PC-9 (cell line): ENCODE data around the gene PIK3R4. TPM values are rescaled to one million over a fixed set of nuclear protein-coding genes. Genes with fewer than 3 reads are reported as not detected.

Experiments used
- BruUV-seq: library from RNA; stranded (reverse); fragments of 400-500 nt; replicated peaks from 2 replicates; lab custom pipeline; 2021; lab: Mats Ljungman, UMichigan
- CTCF ChIA-PET: fragments of 300-600 bp; sonication (Branson Sonifier 250); formaldehyde crosslinking; loops from one replicate; lab custom pipeline; 2022; ENCODE audit warnings: antibody characterized with exemption; lab: Charles Lee
- POLR2A ChIA-PET: fragments of 300-600 bp; sonication (Branson Sonifier 250); formaldehyde crosslinking; loops from one replicate; lab custom pipeline; 2022; ENCODE audit warnings: antibody characterized with exemption; ENCODE audit not compliant: unreplicated experiment; lab: Charles Lee
- DNase-seq, 2 experiments: peaks; one replicate each; pipeline versions ENCODE4 v3.0.0 to v3.0.0-alpha.2; 2015 to 2022; ENCODE audit warnings: mixed read lengths in 1 of 2
- H2AFZ ChIP-seq: fragments of 200-600 bp; sonication (generic); 2 replicates; pipeline ENCODE4 v1.8.1; 2017; ENCODE audit warnings: antibody characterized with exemption
- H3F3A ChIP-seq: fragments of 200-600 bp; sonication (generic); 2 replicates; pipeline ENCODE4 v1.8.1; 2017; ENCODE audit warnings: antibody characterized with exemption, mild to moderate bottlenecking, low read depth; ENCODE audit not compliant: insufficient read depth
- H3K27ac ChIP-seq: fragments of 200-600 bp; sonication (generic); 2 replicates; pipeline ENCODE4 v1.6.1; 2016; ENCODE audit warnings: mixed run types
- H3K27me3 ChIP-seq: fragments of 200-600 bp; sonication (generic); 2 replicates; pipeline ENCODE4 v1.6.1; 2016; ENCODE audit warnings: low read depth, mixed run types; ENCODE audit not compliant: insufficient read depth
- H3K36me3 ChIP-seq: fragments of 200-600 bp; sonication (generic); 2 replicates; pipeline ENCODE4 v1.6.1; 2016; ENCODE audit warnings: low read depth, mixed run types
- H3K4me1 ChIP-seq: fragments of 200-600 bp; sonication (generic); replicated peaks from 2 replicates; pipeline ENCODE4 v1.6.1; 2016; ENCODE audit warnings: mixed run types; ENCODE audit not compliant: insufficient read depth
- H3K4me2 ChIP-seq: fragments of 200-600 bp; sonication (generic); 2 replicates; pipeline ENCODE4 v1.6.1; 2017; ENCODE audit warnings: mixed run types
- H3K4me3 ChIP-seq: fragments of 200-600 bp; sonication (generic); 2 replicates; pipeline ENCODE4 v1.6.1; 2016; ENCODE audit warnings: mixed run types
- H3K79me2 ChIP-seq: fragments of 200-600 bp; sonication (generic); 2 replicates; pipeline ENCODE4 v1.6.1; 2017; ENCODE audit warnings: low read depth, mixed run types
- H3K9me2 ChIP-seq: fragments of 200-600 bp; sonication (generic); 2 replicates; pipeline ENCODE4 v1.8.1; 2017; ENCODE audit warnings: mild to moderate bottlenecking; ENCODE audit not compliant: insufficient read depth
- H3K9me3 ChIP-seq: fragments of 200-600 bp; sonication (generic); 2 replicates; pipeline ENCODE4 v1.8.1; 2016; ENCODE audit warnings: low read depth; ENCODE audit not compliant: insufficient read depth
- H4K20me1 ChIP-seq: fragments of 200-600 bp; sonication (generic); 2 replicates; pipeline ENCODE4 v1.8.1; 2017; ENCODE audit not compliant: insufficient read depth
- EZH2 ChIP-seq: fragments of 200-600 bp; sonication (generic); IDR thresholded peaks from 2 replicates; pipeline ENCODE4 v1.8.0; 2017; ENCODE audit warnings: antibody characterized with exemption, low read depth
- intact Hi-C: fragments of 100-400 bp; cut with micrococcal nuclease; formaldehyde crosslinking; loops from one replicate; pipeline ENCODE4 v1.10.0; 2022; ENCODE audit not compliant: unreplicated experiment
- total RNA-seq: library from RNA; stranded (reverse); gene quantifications from 2 replicates; pipeline ENCODE4 v1.2.3, GENCODE V29; 2021
- TF ChIP-seq, protein P1 (sequence below): fragments of 200-600 bp; sonication (generic); conservative IDR thresholded peaks from 2 replicates; pipeline ENCODE4 v1.6.1; 2017; ENCODE audit warnings: mixed run types, antibody characterized with exemption, mild to moderate bottlenecking, moderate library complexity

PIK3R4 gene
- total RNA-seq, 1 experiment from 2014 or later: 35.2 TPM

DNA sequence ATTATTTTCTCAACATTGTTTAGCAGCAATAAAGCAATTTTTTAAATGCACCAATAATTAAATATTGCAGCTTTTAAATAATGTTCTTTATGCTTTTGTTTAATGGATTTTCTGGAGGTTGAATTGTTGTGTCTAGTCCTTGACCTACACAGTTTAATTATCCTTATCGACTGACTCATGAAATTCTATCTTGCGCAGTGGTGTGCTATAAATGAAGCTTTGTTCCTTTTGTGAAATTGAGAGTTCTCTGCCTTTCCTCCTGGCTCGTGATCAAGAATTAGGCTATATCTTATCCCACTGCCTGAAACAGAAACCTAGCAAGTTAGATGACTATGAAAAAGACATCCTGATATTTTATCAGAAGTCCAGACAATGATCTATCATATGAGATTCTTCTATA, 37.0 kb upstream of the PIK3R4 start:
- POLR2A ChIA-PET: interaction anchor here (0.6 kb wide), 1 partner anchor 19 kb away, joined by 5 read pairs; no protein-coding TSS in a partner anchor
- H3K9me2 ChIP-seq: no peaks in the 10 kb centered on the region
- no peaks in the 10 kb centered on the region for H3K79me2 ChIP-seq
- no peaks in the 10 kb centered on the region for H3K27me3 ChIP-seq
- TF ChIP-seq EZH2: no peak
- TF ChIP-seq, protein P1, sequence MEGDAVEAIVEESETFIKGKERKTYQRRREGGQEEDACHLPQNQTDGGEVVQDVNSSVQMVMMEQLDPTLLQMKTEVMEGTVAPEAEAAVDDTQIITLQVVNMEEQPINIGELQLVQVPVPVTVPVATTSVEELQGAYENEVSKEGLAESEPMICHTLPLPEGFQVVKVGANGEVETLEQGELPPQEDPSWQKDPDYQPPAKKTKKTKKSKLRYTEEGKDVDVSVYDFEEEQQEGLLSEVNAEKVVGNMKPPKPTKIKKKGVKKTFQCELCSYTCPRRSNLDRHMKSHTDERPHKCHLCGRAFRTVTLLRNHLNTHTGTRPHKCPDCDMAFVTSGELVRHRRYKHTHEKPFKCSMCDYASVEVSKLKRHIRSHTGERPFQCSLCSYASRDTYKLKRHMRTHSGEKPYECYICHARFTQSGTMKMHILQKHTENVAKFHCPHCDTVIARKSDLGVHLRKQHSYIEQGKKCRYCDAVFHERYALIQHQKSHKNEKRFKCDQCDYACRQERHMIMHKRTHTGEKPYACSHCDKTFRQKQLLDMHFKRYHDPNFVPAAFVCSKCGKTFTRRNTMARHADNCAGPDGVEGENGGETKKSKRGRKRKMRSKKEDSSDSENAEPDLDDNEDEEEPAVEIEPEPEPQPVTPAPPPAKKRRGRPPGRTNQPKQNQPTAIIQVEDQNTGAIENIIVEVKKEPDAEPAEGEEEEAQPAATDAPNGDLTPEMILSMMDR: no peak
- no peak for DNase-seq
- CTCF ChIA-PET: interaction anchor here (0.7 kb wide), 1 partner anchor 1724 kb away, joined by 8 read pairs; no protein-coding TSS in a partner anchor
- H3K9me3 ChIP-seq: no peaks in the 10 kb centered on the region
- no peak overlapping the region for H2AFZ ChIP-seq
- intact Hi-C loops: no loop called here
- no peaks in the 10 kb centered on the region for H3K4me1 ChIP-seq
- H3F3A ChIP-seq: no peaks in the 10 kb centered on the region
- no TSS peak for BruUV-seq
- no peaks in the 10 kb centered on the region for H3K36me3 ChIP-seq
- H4K20me1 ChIP-seq: no peaks in the 10 kb centered on the region
- no peak overlapping the region for H3K27ac ChIP-seq
- no peak overlapping the region for H3K4me3 ChIP-seq
- no peak overlapping the region for H3K4me2 ChIP-seq

DNA sequence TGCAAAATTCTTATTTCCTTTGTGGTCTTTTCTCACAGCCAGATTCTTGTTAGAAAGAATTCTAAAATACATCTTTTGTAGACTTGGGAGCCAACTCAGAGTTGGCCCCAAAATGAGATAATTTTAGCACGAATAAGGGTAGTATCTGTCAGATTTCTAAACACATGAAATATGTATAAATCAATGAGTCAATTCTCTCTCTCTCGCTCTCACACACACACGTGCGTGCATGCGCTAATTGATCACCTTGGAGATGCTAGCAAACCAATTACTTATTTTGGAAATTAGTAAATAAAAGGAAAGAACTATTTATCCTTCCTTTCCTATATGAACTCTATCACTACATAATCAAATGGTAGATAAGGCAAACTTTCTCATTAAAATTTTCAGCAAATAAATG, 32.9 kb upstream of the PIK3R4 start:
- DNase-seq: no peak
- Histone ChIP-seq H3K27ac (no peak overlapping the region), H3F3A (no peaks in the 10 kb centered on the region), H3K4me2 (no peak overlapping the region), H3K9me2 (no peaks in the 10 kb centered on the region), H3K36me3 (no peaks in the 10 kb centered on the region), H3K79me2 (no peaks in the 10 kb centered on the region), H3K9me3 (no peaks in the 10 kb centered on the region), H4K20me1 (no peaks in the 10 kb centered on the region), H2AFZ (no peak overlapping the region), H3K4me3 (no peak overlapping the region), H3K4me1 (no peaks in the 10 kb centered on the region), H3K27me3 (no peaks in the 10 kb centered on the region)
- ChIA-PET CTCF (no interaction called here), POLR2A (no interaction called here)
- intact Hi-C loops: no loop called here
- BruUV-seq: no TSS peak
- TF ChIP-seq, protein P1: no peak
- TF ChIP-seq EZH2: no peak

DNA sequence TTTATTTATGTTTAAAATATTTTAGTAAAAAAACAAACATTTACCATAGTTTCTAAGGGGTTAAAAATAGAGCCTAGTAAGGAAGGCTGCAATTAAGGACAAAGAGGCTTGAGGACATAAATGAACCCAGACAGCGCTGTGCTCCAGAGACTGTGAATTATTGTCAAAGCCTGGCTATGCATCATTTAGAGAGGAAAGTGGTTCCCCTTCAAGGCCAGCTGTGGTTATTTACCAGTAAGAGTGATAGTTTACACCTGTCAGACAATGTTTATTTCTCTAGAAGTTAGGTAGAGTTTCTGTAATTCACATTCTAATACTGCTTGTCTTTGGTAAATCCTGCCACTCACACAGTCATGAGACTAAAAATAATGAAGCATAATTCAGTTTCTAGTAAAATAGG, 32.4 kb upstream of the PIK3R4 start:
- BruUV-seq: no TSS peak
- intact Hi-C loops: no loop called here
- H3K9me2 ChIP-seq: no peaks in the 10 kb centered on the region
- TF ChIP-seq, protein P1: no peak
- no peak for TF ChIP-seq EZH2
- no peaks in the 10 kb centered on the region for H3K27me3 ChIP-seq
- H3K79me2 ChIP-seq: no peaks in the 10 kb centered on the region
- no peak overlapping the region for H3K27ac ChIP-seq
- CTCF ChIA-PET: no interaction called here
- H4K20me1 ChIP-seq: no peaks in the 10 kb centered on the region
- H3K4me2 ChIP-seq: no peak overlapping the region
- POLR2A ChIA-PET: no interaction called here
- no peaks in the 10 kb centered on the region for H3K4me1 ChIP-seq
- DNase-seq: no peak
- no peaks in the 10 kb centered on the region for H3F3A ChIP-seq
- no peak overlapping the region for H3K4me3 ChIP-seq
- no peaks in the 10 kb centered on the region for H3K36me3 ChIP-seq
- H3K9me3 ChIP-seq: no peaks in the 10 kb centered on the region
- no peak overlapping the region for H2AFZ ChIP-seq
